22Rv1 (cell line): ENCODE data around the gene VASH2.
"Not testable (repeated sequence)": the region's sequence is repeated elsewhere in the genome, so short reads cannot be mapped to it uniquely, and the experiment has no call there.

Experiments
- H3K27ac ChIP-seq: fragments of 450-650 bp; 2 replicates; pipeline ENCODE4 v1.5.1; 2017
- CTCF ChIP-seq: fragments of 450-650 bp; IDR thresholded peaks from 2 replicates; pipeline ENCODE4 v1.5.1; 2017; ENCODE audit warnings: mild to moderate bottlenecking
- ZFX ChIP-seq: fragments of 450-650 bp; IDR thresholded peaks from 2 replicates; pipeline ENCODE4 v1.6.1; 2017; ENCODE audit warnings: antibody characterized with exemption, borderline replicate concordance

Gene VASH2

GRCh38 chr1:212962509-212962908 is 12.2 kb downstream of the VASH2 start:
- H3K27ac ChIP-seq = no peak overlapping the region
- TF ChIP-seq CTCF = no peak
- TF ChIP-seq ZFX = no peak

- no peak overlapping the region for H3K27ac ChIP-seq
- TF ChIP-seq CTCF (no peak), ZFX (no peak)
Measured at GRCh38 chr1:212964102-212964501, 13.8 kb downstream of the VASH2 start.

GRCh38 chr1:212964993-212965392 is 14.7 kb downstream of the VASH2 start:
- not testable (repeated sequence) for H3K27ac ChIP-seq

GRCh38 chr1:212966616-212967015 is 16.3 kb downstream of the VASH2 start:
- no peak for TF ChIP-seq CTCF
- no peak for TF ChIP-seq ZFX
- H3K27ac ChIP-seq = no peak overlapping the region

- H3K27ac ChIP-seq = no peak overlapping the region
- TF ChIP-seq CTCF (peak; percentile 80), ZFX (no peak)
Measured at GRCh38 chr1:212967801-212968200, 17.5 kb downstream of the VASH2 start.

GRCh38 chr1:212968368-212968863 is 18.1 kb downstream of the VASH2 start:
- no peak overlapping the region for H3K27ac ChIP-seq

GRCh38 chr1:212970085-212970484 is 19.7 kb downstream of the VASH2 start:
- TF ChIP-seq ZFX (no peak), CTCF (no peak)
- H3K27ac ChIP-seq = no peak overlapping the region

More at GRCh38 chr1:212968368-212968863, 18.1 kb downstream of the VASH2 start:
- no peak for TF ChIP-seq CTCF
- no peak for TF ChIP-seq ZFX

- TF ChIP-seq ZFX (no peak), CTCF (no peak)
- H3K27ac ChIP-seq = no peak overlapping the region
Measured at GRCh38 chr1:212971312-212971711, 21.0 kb downstream of the VASH2 start.
